Breast epithelium (tissue), 4 donors: Measurements from ENCODE around the gene RYR3. TPM values are rescaled to one million over a fixed set of nuclear protein-coding genes. Genes with fewer than 3 reads are reported as not detected.

Experiments used
- DNase-seq, 2 donors: peaks; one replicate each; pipeline ENCODE4 v3.0.0-alpha.2; 2019; ENCODE audit warnings: low spot score in 2 of 2
- H3K27ac ChIP-seq, 2 donors: fragments of 200-600 bp; sonication (generic) in 1 of 2; one replicate each; pipeline ENCODE4 v1.5.1; 2016 to 2019; ENCODE audit warnings: mild to moderate bottlenecking in 1 of 2
- H3K27me3 ChIP-seq, 2 donors: fragments of 200-600 bp; sonication (generic) in 1 of 2; one replicate each; pipeline versions ENCODE4 v1.5.1 to v1.6.0; 2017 to 2019; ENCODE audit warnings: control low read depth in 1 of 2, mild to moderate bottlenecking in 1 of 2
- H3K36me3 ChIP-seq: fragments of 200-600 bp; one replicate; pipeline ENCODE4 v1.5.1; 2019
- H3K4me1 ChIP-seq, 2 donors: fragments of 200-600 bp; sonication (generic); one replicate each; pipeline ENCODE4 v1.5.1; 2016 to 2019; ENCODE audit warnings: control low read depth in 1 of 2
- H3K4me3 ChIP-seq, 3 donors: fragments of 200-600 bp; sonication (generic); 1 replicate in 2 of 3; 2 replicates in 1 of 3; pipeline ENCODE4 v1.5.1; 2016 to 2019; ENCODE audit warnings: mild to moderate bottlenecking in 3 of 3, moderate library complexity in 2 of 3
- H3K9me3 ChIP-seq, 2 donors: fragments of 200-600 bp; sonication (generic) in 1 of 2; one replicate each; pipeline ENCODE4 v1.5.1; 2016 to 2019; ENCODE audit warnings: control low read depth in 1 of 2
- POLR2A ChIP-seq: fragments of 450-650 bp; IDR thresholded peaks from one replicate; pipeline ENCODE4 v1.6.1; 2016; ENCODE audit warnings: antibody characterized with exemption, mild to moderate bottlenecking, moderate library complexity
- POLR2AphosphoS5 ChIP-seq, 3 donors: sonication (generic); formaldehyde crosslinking; IDR thresholded peaks; one replicate each; pipeline ENCODE4 v1.6.1; 2017; ENCODE audit warnings: antibody characterized with exemption in 3 of 3
- intact Hi-C: fragments of 100-400 bp; cut with DNase I; formaldehyde crosslinking; loops from one replicate; pipeline ENCODE4 v1.15.1; 2023; ENCODE audit warnings: low total_unique reads
- total RNA-seq, 3 donors: library from RNA; depleted of rRNA; stranded (reverse); fragments of >200 nt; gene quantifications; one replicate each; pipeline ENCODE4 v1.1.0, GENCODE V29; 2016
- TF ChIP-seq, protein P1 (sequence below), 3 donors: fragments of 450-650 bp; IDR thresholded peaks; one replicate each; pipeline ENCODE4 v1.5.1; 2016 to 2017; ENCODE audit warnings: antibody characterized with exemption in 3 of 3, mild to moderate bottlenecking in 3 of 3, moderate library complexity in 3 of 3

RYR3 gene
- total RNA-seq, 3 donors from 2014 or later: 1.8 to 4.2 (median 2.6) TPM

DNA sequence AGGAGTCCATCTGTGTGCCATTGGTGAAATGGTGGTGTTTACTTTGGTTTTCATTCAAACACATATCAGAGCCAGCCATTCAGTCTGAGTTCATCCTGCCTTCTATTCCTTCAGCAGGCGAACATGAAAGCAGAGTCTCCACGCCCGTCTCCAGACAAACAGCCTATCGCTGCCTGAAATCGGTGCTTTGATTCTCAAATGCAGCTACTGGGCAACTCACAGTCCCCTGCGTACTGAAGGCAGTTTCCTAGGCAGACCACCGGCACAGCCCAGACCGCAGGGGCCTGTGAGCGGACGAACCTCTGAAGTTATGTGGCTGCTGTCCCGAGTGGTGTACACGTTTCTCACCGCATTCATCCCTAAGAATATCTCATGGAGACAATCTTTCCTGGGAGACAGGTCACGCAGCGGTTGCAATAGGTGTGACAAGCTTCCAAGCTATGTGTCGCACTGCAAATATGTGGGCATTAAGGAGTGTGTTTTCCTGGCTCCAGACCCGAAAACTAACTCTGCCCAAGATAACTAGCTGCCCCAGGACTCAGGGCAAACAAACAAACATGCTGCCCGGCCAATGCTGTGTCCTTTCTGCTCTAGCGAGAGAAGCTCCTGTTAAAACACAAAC lies 16.9 kb upstream of the RYR3 start:
- no peaks in the 10 kb centered on the region for H3K36me3 ChIP-seq
- intact Hi-C loops: no loop called here
- TF ChIP-seq, protein P1, sequence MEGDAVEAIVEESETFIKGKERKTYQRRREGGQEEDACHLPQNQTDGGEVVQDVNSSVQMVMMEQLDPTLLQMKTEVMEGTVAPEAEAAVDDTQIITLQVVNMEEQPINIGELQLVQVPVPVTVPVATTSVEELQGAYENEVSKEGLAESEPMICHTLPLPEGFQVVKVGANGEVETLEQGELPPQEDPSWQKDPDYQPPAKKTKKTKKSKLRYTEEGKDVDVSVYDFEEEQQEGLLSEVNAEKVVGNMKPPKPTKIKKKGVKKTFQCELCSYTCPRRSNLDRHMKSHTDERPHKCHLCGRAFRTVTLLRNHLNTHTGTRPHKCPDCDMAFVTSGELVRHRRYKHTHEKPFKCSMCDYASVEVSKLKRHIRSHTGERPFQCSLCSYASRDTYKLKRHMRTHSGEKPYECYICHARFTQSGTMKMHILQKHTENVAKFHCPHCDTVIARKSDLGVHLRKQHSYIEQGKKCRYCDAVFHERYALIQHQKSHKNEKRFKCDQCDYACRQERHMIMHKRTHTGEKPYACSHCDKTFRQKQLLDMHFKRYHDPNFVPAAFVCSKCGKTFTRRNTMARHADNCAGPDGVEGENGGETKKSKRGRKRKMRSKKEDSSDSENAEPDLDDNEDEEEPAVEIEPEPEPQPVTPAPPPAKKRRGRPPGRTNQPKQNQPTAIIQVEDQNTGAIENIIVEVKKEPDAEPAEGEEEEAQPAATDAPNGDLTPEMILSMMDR (IDR thresholded peaks at IDR 0.05): no peak
- no peak for TF ChIP-seq POLR2AphosphoS5 (IDR thresholded peaks at IDR 0.05)
- no peak for TF ChIP-seq POLR2A

GRCh38 chr15:33296050-33296449 lies 14.7 kb upstream of the RYR3 start:
- no peaks in the 10 kb centered on the region for H3K4me1 ChIP-seq
- no peaks in the 10 kb centered on the region for H3K36me3 ChIP-seq
- TF ChIP-seq POLR2AphosphoS5 (IDR thresholded peaks at IDR 0.05) (no peak), POLR2A (no peak)
- TF ChIP-seq, protein P1 (IDR thresholded peaks at IDR 0.05): no peak
- H3K9me3 ChIP-seq: no peaks in the 10 kb centered on the region
- intact Hi-C loops: no loop called here
- no peak overlapping the region for H3K4me3 ChIP-seq
- no peak overlapping the region for H3K27ac ChIP-seq
- no peak for DNase-seq
- H3K27me3 ChIP-seq: no peaks in the 10 kb centered on the region

More for the DNA sequence above, 16.9 kb upstream of the RYR3 start:
- Histone ChIP-seq H3K4me1 (no peaks in the 10 kb centered on the region), H3K27me3 (no peaks in the 10 kb centered on the region), H3K27ac (no peak overlapping the region), H3K9me3 (no peaks in the 10 kb centered on the region), H3K4me3 (no peak overlapping the region)
- DNase-seq: no peak

GRCh38 chr15:33296856-33297255 lies 13.9 kb upstream of the RYR3 start:
- no peak for TF ChIP-seq POLR2A
- no peak for TF ChIP-seq POLR2AphosphoS5 (IDR thresholded peaks at IDR 0.05)
- TF ChIP-seq, protein P1 (IDR thresholded peaks at IDR 0.05): no peak
- H3K4me3 ChIP-seq: no peak overlapping the region
- intact Hi-C loops: no loop called here
- no peak for DNase-seq
- H3K36me3 ChIP-seq: no peaks in the 10 kb centered on the region
- H3K27me3 ChIP-seq: no peaks in the 10 kb centered on the region
- H3K27ac ChIP-seq: no peak overlapping the region
- no peaks in the 10 kb centered on the region for H3K9me3 ChIP-seq
- H3K4me1 ChIP-seq: no peaks in the 10 kb centered on the region

- H3K4me1 ChIP-seq: no peaks in the 10 kb centered on the region
- no peak overlapping the region for H3K4me3 ChIP-seq
- H3K27me3 ChIP-seq: no peaks in the 10 kb centered on the region
- H3K9me3 ChIP-seq: no peaks in the 10 kb centered on the region
- TF ChIP-seq, protein P1 (IDR thresholded peaks at IDR 0.05): no peak
- TF ChIP-seq POLR2AphosphoS5 (IDR thresholded peaks at IDR 0.05) (no peak), POLR2A (no peak)
- intact Hi-C loops: no loop called here
- H3K27ac ChIP-seq: no peak overlapping the region
- no peaks in the 10 kb centered on the region for H3K36me3 ChIP-seq
- no peak for DNase-seq
Observed at GRCh38 chr15:33298631-33299030, 12.1 kb upstream of the RYR3 start.

- H3K4me3 ChIP-seq: no peak overlapping the region
- intact Hi-C loops: no loop called here
- no peak for DNase-seq
- H3K27ac ChIP-seq: no peak overlapping the region
- H3K4me1 ChIP-seq: no peaks in the 10 kb centered on the region
- no peaks in the 10 kb centered on the region for H3K36me3 ChIP-seq
- peaks cover 0 to 4% of the 10 kb centered on the region in 2 donors for H3K27me3 ChIP-seq
- TF ChIP-seq POLR2A: no peak
- TF ChIP-seq, protein P1 (IDR thresholded peaks at IDR 0.05): no peak
- no peak for TF ChIP-seq POLR2AphosphoS5 (IDR thresholded peaks at IDR 0.05)
- H3K9me3 ChIP-seq: no peaks in the 10 kb centered on the region
Observed at GRCh38 chr15:33304924-33305323, 5.8 kb upstream of the RYR3 start.
